ENCODE results near the gene PRR5.

DNA sequence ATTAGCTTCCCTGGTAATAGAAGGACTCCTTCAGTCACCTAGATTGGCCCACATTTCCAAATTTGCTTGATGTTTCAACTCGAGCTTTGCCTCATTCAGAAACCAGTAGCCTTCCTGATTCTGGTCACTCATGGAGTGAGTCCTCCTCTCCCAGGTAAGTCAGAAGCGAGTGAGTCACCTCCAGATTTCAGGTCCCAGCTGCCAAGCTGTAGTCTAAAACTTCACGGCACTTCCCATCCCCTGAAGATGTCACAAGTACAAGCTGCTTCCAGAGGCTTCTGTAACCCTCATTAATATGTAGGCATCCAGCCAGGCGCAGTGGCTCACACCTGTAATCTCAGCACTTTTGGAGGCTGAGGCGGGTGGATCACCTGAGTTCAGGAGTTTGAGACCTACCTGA, 73.9 kb downstream of the PRR5 start:
- TF ChIP-seq, protein P1, sequence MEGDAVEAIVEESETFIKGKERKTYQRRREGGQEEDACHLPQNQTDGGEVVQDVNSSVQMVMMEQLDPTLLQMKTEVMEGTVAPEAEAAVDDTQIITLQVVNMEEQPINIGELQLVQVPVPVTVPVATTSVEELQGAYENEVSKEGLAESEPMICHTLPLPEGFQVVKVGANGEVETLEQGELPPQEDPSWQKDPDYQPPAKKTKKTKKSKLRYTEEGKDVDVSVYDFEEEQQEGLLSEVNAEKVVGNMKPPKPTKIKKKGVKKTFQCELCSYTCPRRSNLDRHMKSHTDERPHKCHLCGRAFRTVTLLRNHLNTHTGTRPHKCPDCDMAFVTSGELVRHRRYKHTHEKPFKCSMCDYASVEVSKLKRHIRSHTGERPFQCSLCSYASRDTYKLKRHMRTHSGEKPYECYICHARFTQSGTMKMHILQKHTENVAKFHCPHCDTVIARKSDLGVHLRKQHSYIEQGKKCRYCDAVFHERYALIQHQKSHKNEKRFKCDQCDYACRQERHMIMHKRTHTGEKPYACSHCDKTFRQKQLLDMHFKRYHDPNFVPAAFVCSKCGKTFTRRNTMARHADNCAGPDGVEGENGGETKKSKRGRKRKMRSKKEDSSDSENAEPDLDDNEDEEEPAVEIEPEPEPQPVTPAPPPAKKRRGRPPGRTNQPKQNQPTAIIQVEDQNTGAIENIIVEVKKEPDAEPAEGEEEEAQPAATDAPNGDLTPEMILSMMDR (IDR thresholded peaks at IDR 0.05), result no peak
- no peak for TF ChIP-seq EZH2phosphoT487 (IDR thresholded peaks at IDR 0.05)
